ENCODE data around the gene DENND1A. TPM values are rescaled to one million over a fixed set of nuclear protein-coding genes. Genes with fewer than 3 reads are reported as not detected.

Gene DENND1A
- total RNA-seq, 3 donors from 2014 or later = 18.4 to 21.3 (median 20.1) TPM

DNA sequence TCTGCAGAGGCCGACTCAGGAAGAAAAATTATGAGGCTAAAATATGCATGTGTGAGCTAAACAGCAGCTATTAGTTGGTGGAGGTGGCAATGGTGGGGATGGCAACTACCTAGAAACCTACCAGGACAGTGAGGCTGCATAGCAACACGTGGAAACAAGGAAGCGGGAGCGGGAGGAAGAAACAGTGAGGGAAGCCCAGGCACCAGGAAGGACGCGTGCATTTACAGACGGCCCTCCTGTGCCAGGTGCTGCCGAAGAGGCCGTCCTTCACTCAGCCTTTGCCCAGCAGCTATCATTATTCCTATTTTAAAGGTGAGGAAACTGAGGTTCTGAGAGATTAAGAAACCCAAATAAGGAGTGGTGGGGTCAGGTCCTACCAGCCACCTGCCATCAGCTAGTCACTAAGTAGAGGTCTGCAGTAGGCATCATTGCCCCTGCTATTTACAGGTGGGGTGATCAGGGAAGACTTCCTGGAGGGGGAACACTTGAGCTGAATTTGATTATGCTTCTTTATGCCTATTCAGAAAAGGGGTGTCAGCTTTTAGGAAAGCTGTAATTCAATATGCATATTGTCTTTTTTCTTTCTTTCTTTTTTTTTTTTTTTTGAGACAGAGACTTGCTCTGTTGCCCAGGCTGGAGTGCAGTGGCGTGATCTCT lies 448.6 kb downstream of the DENND1A start:
- no peaks in the 10 kb centered on the region for H3K9me3 ChIP-seq
- no peak overlapping the region for H3K4me3 ChIP-seq
- TF ChIP-seq POLR2AphosphoS5 (IDR thresholded peaks at IDR 0.05) = no peak
- no peak for TF ChIP-seq CTCF (IDR thresholded peaks at IDR 0.05)
- TF ChIP-seq POLR2A (IDR thresholded peaks at IDR 0.05) = no peak
- H3K36me3 ChIP-seq = no peaks in the 10 kb centered on the region
- H3K27ac ChIP-seq = no peak overlapping the region
- no peak for DNase-seq (ENCODE audit: low spot score in 2 of 2)
- no peaks in the 10 kb centered on the region for H3K4me1 ChIP-seq
- intact Hi-C loops (cut with DNase I; ENCODE audit: low total_unique reads) = no loop called here
- H3K27me3 ChIP-seq = no peaks in the 10 kb centered on the region

DNA sequence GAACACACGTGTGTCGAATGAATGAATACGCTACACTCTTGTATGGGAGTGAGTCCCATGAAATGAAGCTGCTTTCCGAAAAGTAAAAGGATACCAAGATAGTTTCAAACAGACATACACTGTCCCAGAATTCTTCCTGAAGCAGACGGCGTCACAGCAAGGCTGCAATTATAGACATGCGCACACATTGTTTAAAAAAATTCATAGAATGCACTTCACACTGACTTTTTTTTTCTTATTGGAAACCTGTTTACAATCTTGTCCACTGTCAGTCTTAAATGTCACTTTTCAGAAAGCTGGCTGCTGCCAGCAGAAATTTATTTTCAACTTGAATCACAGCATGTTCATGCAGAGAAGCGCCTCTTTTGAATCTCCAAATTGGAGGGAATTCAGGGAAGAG lies 449.1 kb downstream of the DENND1A start:
- no peaks in the 10 kb centered on the region for H3K9me3 ChIP-seq
- H3K36me3 ChIP-seq = no peaks in the 10 kb centered on the region
- DNase-seq (ENCODE audit: low spot score in 2 of 2) = no peak
- H3K4me1 ChIP-seq = no peaks in the 10 kb centered on the region
- no peak overlapping the region for H3K27ac ChIP-seq
- intact Hi-C loops (cut with DNase I; ENCODE audit: low total_unique reads) = no loop called here
- H3K4me3 ChIP-seq = no peak overlapping the region
- no peak for TF ChIP-seq CTCF (IDR thresholded peaks at IDR 0.05)
- no peak for TF ChIP-seq POLR2A (IDR thresholded peaks at IDR 0.05)
- TF ChIP-seq POLR2AphosphoS5 (IDR thresholded peaks at IDR 0.05) = no peak
- H3K27me3 ChIP-seq = no peaks in the 10 kb centered on the region

DNA sequence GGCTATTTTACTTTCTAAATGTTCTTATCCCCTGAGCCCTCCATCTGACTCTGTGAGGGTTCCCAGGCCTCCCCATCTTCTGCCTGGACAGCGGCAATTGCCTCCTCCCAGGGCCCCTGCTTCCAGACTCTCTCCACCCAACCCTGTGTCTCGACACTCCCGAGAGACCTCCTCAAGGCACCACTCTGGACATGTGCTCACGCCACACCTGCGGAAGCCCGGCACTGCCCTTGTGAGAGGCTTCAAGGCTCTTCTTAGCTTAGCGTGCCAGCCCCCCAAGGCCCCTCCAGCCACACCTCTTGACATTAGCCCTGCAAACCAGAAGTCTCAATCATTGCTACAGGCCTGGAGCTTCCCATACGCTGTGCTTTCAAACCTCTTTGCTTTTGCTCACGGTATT lies 449.8 kb downstream of the DENND1A start:
- Histone ChIP-seq H3K9me3 (no peaks in the 10 kb centered on the region), H3K27ac (no peak overlapping the region), H3K4me3 (no peak overlapping the region), H3K27me3 (no peaks in the 10 kb centered on the region), H3K4me1 (no peaks in the 10 kb centered on the region), H3K36me3 (no peaks in the 10 kb centered on the region)
- no peak for DNase-seq (ENCODE audit: low spot score in 2 of 2)
- TF ChIP-seq POLR2AphosphoS5 (IDR thresholded peaks at IDR 0.05) = no peak
- intact Hi-C loops (cut with DNase I; ENCODE audit: low total_unique reads) = no loop called here

DNA sequence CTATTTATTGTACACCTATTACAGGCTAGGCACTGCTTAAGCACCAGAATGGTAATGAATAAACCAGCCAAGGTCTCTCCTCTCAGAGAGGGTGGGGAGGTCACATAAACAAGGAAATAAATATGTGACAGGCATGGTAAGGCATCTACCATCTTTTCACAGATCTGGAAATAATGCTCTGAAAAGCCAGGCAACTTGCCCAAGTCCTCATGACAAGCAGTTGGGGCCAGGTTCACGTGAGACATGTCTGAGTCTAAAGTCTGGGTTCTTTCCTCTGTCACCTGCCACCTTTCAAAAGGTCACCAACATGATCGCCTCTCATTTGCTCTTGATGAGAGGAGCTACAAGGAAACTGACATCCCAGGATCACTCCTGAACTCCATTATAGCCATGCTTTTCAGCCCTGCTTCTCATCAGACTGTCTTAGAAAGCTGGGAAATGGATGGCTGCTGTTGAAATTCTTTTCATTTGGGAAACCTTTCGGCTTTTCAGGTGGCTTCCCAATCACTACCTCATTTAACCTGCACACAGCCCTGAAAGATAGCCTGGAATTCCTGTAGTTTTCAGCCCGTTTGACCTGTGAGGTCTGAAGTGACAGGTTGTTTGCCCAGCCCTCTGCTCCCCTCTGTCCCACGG lies 450.8 kb downstream of the DENND1A start:
- no peak overlapping the region for H3K27ac ChIP-seq
- H3K9me3 ChIP-seq = no peaks in the 10 kb centered on the region
- H3K36me3 ChIP-seq = no peaks in the 10 kb centered on the region
- no peak for TF ChIP-seq POLR2AphosphoS5 (IDR thresholded peaks at IDR 0.05)
- no peak for TF ChIP-seq CTCF (IDR thresholded peaks at IDR 0.05)
- TF ChIP-seq POLR2A (IDR thresholded peaks at IDR 0.05) = no peak
- no peak for DNase-seq (ENCODE audit: low spot score in 2 of 2)
- H3K27me3 ChIP-seq = no peaks in the 10 kb centered on the region
- intact Hi-C loops (cut with DNase I; ENCODE audit: low total_unique reads) = no loop called here
- no peaks in the 10 kb centered on the region for H3K4me1 ChIP-seq
- no peak overlapping the region for H3K4me3 ChIP-seq

- TF ChIP-seq CTCF (IDR thresholded peaks at IDR 0.05) (no peak), POLR2AphosphoS5 (IDR thresholded peaks at IDR 0.05) (no peak), POLR2A (IDR thresholded peaks at IDR 0.05) (no peak)
- H3K4me1 ChIP-seq = no peaks in the 10 kb centered on the region
- no peak for DNase-seq (ENCODE audit: low spot score in 2 of 2)
- no peaks in the 10 kb centered on the region for H3K9me3 ChIP-seq
- H3K4me3 ChIP-seq = no peak overlapping the region
- no peaks in the 10 kb centered on the region for H3K27me3 ChIP-seq
- intact Hi-C loops (cut with DNase I; ENCODE audit: low total_unique reads) = no loop called here
- H3K27ac ChIP-seq = no peak overlapping the region
- H3K36me3 ChIP-seq = no peaks in the 10 kb centered on the region
Observed at GRCh38 chr9:123478160-123478559, 451.8 kb downstream of the DENND1A start.
